Fibroblast of the aortic adventitia (primary cell): ENCODE measurements around the gene SKIL. TPM values are rescaled to one million over a fixed set of nuclear protein-coding genes. Genes with fewer than 3 reads are reported as not detected.
"Not testable (repeated sequence)": the region's sequence is repeated elsewhere in the genome, so short reads cannot be mapped to it uniquely, and the experiment has no call there.

ENCODE experiments used
- DNase-seq: peaks from one replicate; pipeline ENCODE4 v3.0.0-alpha.2; 2010; ENCODE audit warnings: low read depth
- H3K4me3 ChIP-seq: 2 replicates; pipeline ENCODE4 v1.5.1; 2011; ENCODE audit warnings: low read depth, mild to moderate bottlenecking, control low read depth, low read length, moderate library complexity
- CTCF ChIP-seq: IDR thresholded peaks from 2 replicates; pipeline ENCODE4 v1.5.1; 2011; ENCODE audit warnings: mild to moderate bottlenecking, low read length, control low read depth, inconsistent platforms; ENCODE audit not compliant: insufficient read depth
- total RNA-seq: library from RNA; depleted of rRNA; stranded (reverse); fragments of >200 nt; gene quantifications from 2 replicates; pipeline ENCODE4 v1.2.3, GENCODE V29; 2012; ENCODE audit warnings: low replicate concordance

Gene SKIL
- total RNA-seq, 1 donor: 60.7 TPM

- no peak for DNase-seq
- TF ChIP-seq CTCF: no peak
- H3K4me3 ChIP-seq: no peak overlapping the region
Measured at GRCh38 chr3:170323331-170323730, 34.2 kb upstream of the SKIL start.

- DNase-seq: no peak
- no peak for TF ChIP-seq CTCF
- H3K4me3 ChIP-seq: no peak overlapping the region
Measured at GRCh38 chr3:170324962-170325361, 32.6 kb upstream of the SKIL start.

- no peak overlapping the region for H3K4me3 ChIP-seq
- DNase-seq: no peak
- TF ChIP-seq CTCF: no peak
Measured at GRCh38 chr3:170327040-170327808, 30.3 kb upstream of the SKIL start.

GRCh38 chr3:170327868-170328548 is 29.5 kb upstream of the SKIL start:
- DNase-seq, H3K4me3 ChIP-seq: not testable (repeated sequence)

GRCh38 chr3:170330366-170330765 is 27.1 kb upstream of the SKIL start:
- DNase-seq: peak; percentile 73

GRCh38 chr3:170331143-170331542 is 26.4 kb upstream of the SKIL start:
- no peak overlapping the region for H3K4me3 ChIP-seq
- TF ChIP-seq CTCF: no peak
- DNase-seq: peak; percentile 22

More at GRCh38 chr3:170330366-170330765, 27.1 kb upstream of the SKIL start:
- no peak overlapping the region for H3K4me3 ChIP-seq
- TF ChIP-seq CTCF: no peak

- DNase-seq: no peak
- no peak overlapping the region for H3K4me3 ChIP-seq
- TF ChIP-seq CTCF: no peak
Measured at GRCh38 chr3:170337420-170337819, 20.1 kb upstream of the SKIL start.
